Measurements from ENCODE around the gene DDX46.
"Not testable (repeated sequence)": the region's sequence is repeated elsewhere in the genome, so short reads cannot be mapped to it uniquely, and the experiment has no call there.

The DDX46 gene

GRCh38 chr5:134844252-134844651, 85.7 kb downstream of the DDX46 start:
- no peak for DNase-seq (ENCODE audit: low spot score)

GRCh38 chr5:134845335-134845851, 86.8 kb downstream of the DDX46 start:
- no peak for DNase-seq (ENCODE audit: low spot score)

GRCh38 chr5:134845852-134846640, 87.5 kb downstream of the DDX46 start, which contains the start of gene C5orf24:
Gene C5orf24, plus strand, starts transcription at chr5:134845968. Its CDS starts 8,933 bp downstream, at chr5:134854901.
- DNase-seq (ENCODE audit: low spot score) = peak; percentile 89

GRCh38 chr5:134846641-134846960, 88.0 kb downstream of the DDX46 start:
- DNase-seq (ENCODE audit: low spot score) = no peak

GRCh38 chr5:134849434-134849933, 90.9 kb downstream of the DDX46 start:
- not testable (repeated sequence) for DNase-seq (ENCODE audit: low spot score)

- no peak for DNase-seq (ENCODE audit: low spot score)
Observed at GRCh38 chr5:134851307-134851923, 92.8 kb downstream of the DDX46 start.

GRCh38 chr5:134856465-134856864, 97.9 kb downstream of the DDX46 start:
- DNase-seq (ENCODE audit: low spot score) = not testable (repeated sequence)

- no peak for DNase-seq (ENCODE audit: low spot score)
Observed at GRCh38 chr5:134857401-134857800, 98.8 kb downstream of the DDX46 start.

- no peak for DNase-seq (ENCODE audit: low spot score)
Observed at GRCh38 chr5:134864707-134865106, 106.1 kb downstream of the DDX46 start.

GRCh38 chr5:134873494-134873893, 114.9 kb downstream of the DDX46 start:
- DNase-seq (ENCODE audit: low spot score) = no peak

- peak; percentile 94 for DNase-seq (ENCODE audit: low spot score)
Observed at GRCh38 chr5:134873987-134874830, 115.6 kb downstream of the DDX46 start, which contains the start of gene TXNDC15. Gene TXNDC15, plus strand, starts transcription at chr5:134874371. Its CDS starts 57 bp downstream, at chr5:134874428.

- peak; percentile 54 for DNase-seq (ENCODE audit: low spot score)
Observed at GRCh38 chr5:134874831-134875655, 116.5 kb downstream of the DDX46 start.

- no peak for DNase-seq (ENCODE audit: low spot score)
Observed at GRCh38 chr5:134877159-134877558, 118.6 kb downstream of the DDX46 start.

- DNase-seq (ENCODE audit: low spot score) = no peak
Observed at GRCh38 chr5:134878403-134878802, 119.8 kb downstream of the DDX46 start.

- no peak for DNase-seq (ENCODE audit: low spot score)
Observed at GRCh38 chr5:134879456-134879855, 120.9 kb downstream of the DDX46 start.
